ENCODE data around the gene KATNB1. TPM values are rescaled to one million over a fixed set of nuclear protein-coding genes. Genes with fewer than 3 reads are reported as not detected.

The KATNB1 gene
- total RNA-seq, 1 experiment from 2014 or later: 32.2 TPM

- RAD21 ChIA-PET (ENCODE audit: low non-redundant PET in 1 of 2, low total read pairs in 2 of 2, uncharacterized antibody in 2 of 2, unreplicated experiment in 2 of 2): no interaction called here
- Histone ChIP-seq H3K4me1 (ENCODE audit: control insufficient read depth in 1 of 2, insufficient read depth in 2 of 2, low read length in 2 of 2) (peaks cover 0 to 3% of the 10 kb centered on the region in 2 experiments; a peak in 1 of 4 replicates), H3K27me3 (ENCODE audit: insufficient read depth, low read length) (no peaks in the 10 kb centered on the region), H3K4me2 (ENCODE audit: low read length) (no peak overlapping the region), H3K36me3 (ENCODE audit: control insufficient read depth in 1 of 2, insufficient read depth in 2 of 2, low read length in 2 of 2) (no peaks in the 10 kb centered on the region), H3K9ac (ENCODE audit: low read length) (no peak overlapping the region), H3K9me3 (ENCODE audit: control insufficient read depth in 1 of 2, insufficient read depth in 1 of 2, low read depth in 1 of 2, low read length in 2 of 2) (no peaks in the 10 kb centered on the region), H2AFZ (ENCODE audit: low read depth, low read length, poor library complexity, severe bottlenecking) (no peak overlapping the region), H4K20me1 (ENCODE audit: insufficient read depth) (no peaks in the 10 kb centered on the region), H3K27ac (ENCODE audit: low read depth, low read length) (no peak overlapping the region), H3K4me3 (replicated peaks in 1 of 2; ENCODE audit: low read depth in 1 of 2, low read length in 2 of 2) (no peak overlapping the region), H3K9me2 (ENCODE audit: insufficient read depth) (no peaks in the 10 kb centered on the region), H3K79me2 (ENCODE audit: insufficient read depth, low read length) (no peaks in the 10 kb centered on the region)
- POLR2A ChIA-PET: no interaction called here
- intact Hi-C loops (cut with micrococcal nuclease): loop anchor here (10.0 kb wide), 1 partner anchor 142 kb away; no protein-coding TSS in a partner anchor
- BruUV-seq (replicated peaks): no TSS peak
- no peak for ATAC-seq
- CTCF ChIA-PET: no interaction called here
- DNase-seq (ENCODE audit: low read depth, low spot score): no peak
- TF ChIP-seq EZH2phosphoT487 (IDR thresholded peaks at IDR 0.05; ENCODE audit: borderline replicate concordance) (no peak), YY1 (IDR thresholded peaks at IDR 0.05; ENCODE audit: extremely low read depth, insufficient replicate concordance, low read depth, low read length) (no peak), RAD21 (IDR thresholded peaks at IDR 0.05; ENCODE audit: low read depth) (no peak), SP1 (IDR thresholded peaks at IDR 0.05; ENCODE audit: low read depth) (no peak), TCF7L2 (IDR thresholded peaks at IDR 0.05; ENCODE audit: borderline replicate concordance, extremely low read depth, insufficient read depth, insufficient read length) (no peak), POLR2A (IDR thresholded peaks at IDR 0.05; ENCODE audit: borderline replicate concordance, extremely low read depth, insufficient read depth, insufficient read length) (no peak), ZFX (IDR thresholded peaks at IDR 0.05) (no peak), CBX3 (IDR thresholded peaks at IDR 0.05; ENCODE audit: low read depth) (no peak), ELF1 (IDR thresholded peaks at IDR 0.05; ENCODE audit: borderline replicate concordance, low read depth) (no peak), CEBPB (IDR thresholded peaks at IDR 0.05; ENCODE audit: low read depth) (no peak)
- TF ChIP-seq, protein P1, sequence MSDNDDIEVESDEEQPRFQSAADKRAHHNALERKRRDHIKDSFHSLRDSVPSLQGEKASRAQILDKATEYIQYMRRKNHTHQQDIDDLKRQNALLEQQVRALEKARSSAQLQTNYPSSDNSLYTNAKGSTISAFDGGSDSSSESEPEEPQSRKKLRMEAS (IDR thresholded peaks at IDR 0.05): no peak
These were observed 17.2 kb downstream of the KATNB1 start for GRCh38 chr16:57752581-57753447.
